Activated CD4-positive, alpha-beta T cell treated with anti-CD3 and anti-CD28 coated beads, Interleukin-2, amount 10 ng/mL, durations not matched to agents 7 days and 5 days (primary cell): ENCODE results near the gene ERBB4. TPM values are rescaled to one million over a fixed set of nuclear protein-coding genes. Genes with fewer than 3 reads are reported as not detected.

Source experiments
- CTCF ChIA-PET: fragments of 350-600 bp; sonication (Branson Sonifier 250); formaldehyde crosslinking; loops from one replicate; lab custom pipeline; 2021; ENCODE audit warnings: antibody characterized with exemption; lab: Charles Lee
- POLR2A ChIA-PET: fragments of 350-600 bp; sonication (Branson Sonifier 250); formaldehyde crosslinking; loops from one replicate; lab custom pipeline; 2021; ENCODE audit warnings: antibody characterized with exemption; lab: Charles Lee
- DNase-seq: peaks from one replicate; pipeline ENCODE4 v3.0.0-alpha.2; 2020
- H3K27ac Mint-ChIP-seq: one replicate; pipeline ENCODE4 v1.8.0; 2021; ENCODE audit warnings: mild to moderate bottlenecking, moderate library complexity, mixed read lengths
- H3K27me3 Mint-ChIP-seq: one replicate; pipeline ENCODE4 v1.8.0; 2021; ENCODE audit warnings: mixed read lengths
- H3K36me3 Mint-ChIP-seq: one replicate; pipeline ENCODE4 v1.8.0; 2021; ENCODE audit warnings: low read depth, mixed read lengths
- H3K4me1 Mint-ChIP-seq: one replicate; pipeline ENCODE4 v1.8.0; 2021; ENCODE audit warnings: mixed read lengths
- H3K4me3 Mint-ChIP-seq: one replicate; pipeline ENCODE4 v1.8.0; 2021; ENCODE audit warnings: mild to moderate bottlenecking, moderate library complexity, mixed read lengths
- H3K9me3 Mint-ChIP-seq: one replicate; pipeline ENCODE4 v1.8.0; 2021; ENCODE audit warnings: mixed read lengths
- total RNA-seq, 2 experiments: library from RNA; stranded (reverse); gene quantifications; one replicate each; pipeline ENCODE4 v1.2.3, GENCODE V29; 2021

The ERBB4 gene
- total RNA-seq, 2 experiments from 2014 or later = not detected

DNA sequence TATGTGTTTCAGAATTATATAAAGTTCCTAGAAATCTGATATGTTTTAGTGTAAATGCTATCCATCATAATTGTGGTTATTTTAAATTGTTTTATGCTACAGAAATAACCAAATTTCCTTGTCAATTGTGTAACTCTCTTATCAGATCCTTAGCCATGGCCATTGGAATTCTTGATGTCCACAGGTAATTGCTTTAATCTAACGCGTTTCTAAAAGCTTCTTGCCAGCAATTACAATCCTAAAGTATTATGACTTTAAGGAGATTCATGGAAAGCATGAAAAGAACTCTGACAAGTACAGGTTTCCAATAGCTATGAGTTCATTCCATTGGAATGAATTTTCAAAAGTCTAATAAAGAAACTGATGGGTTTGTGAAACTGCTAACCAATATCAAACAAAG lies 472.1 kb downstream of the ERBB4 start:
- CTCF ChIA-PET = no interaction called here
- POLR2A ChIA-PET = no interaction called here
- DNase-seq = no peak
- no peaks in the 10 kb centered on the region for H3K4me1 Mint-ChIP-seq
- H3K27ac Mint-ChIP-seq = no peak overlapping the region
- no peak overlapping the region for H3K4me3 Mint-ChIP-seq
- H3K36me3 Mint-ChIP-seq = no peaks in the 10 kb centered on the region
- no peaks in the 10 kb centered on the region for H3K9me3 Mint-ChIP-seq
- H3K27me3 Mint-ChIP-seq = no peaks in the 10 kb centered on the region

DNA sequence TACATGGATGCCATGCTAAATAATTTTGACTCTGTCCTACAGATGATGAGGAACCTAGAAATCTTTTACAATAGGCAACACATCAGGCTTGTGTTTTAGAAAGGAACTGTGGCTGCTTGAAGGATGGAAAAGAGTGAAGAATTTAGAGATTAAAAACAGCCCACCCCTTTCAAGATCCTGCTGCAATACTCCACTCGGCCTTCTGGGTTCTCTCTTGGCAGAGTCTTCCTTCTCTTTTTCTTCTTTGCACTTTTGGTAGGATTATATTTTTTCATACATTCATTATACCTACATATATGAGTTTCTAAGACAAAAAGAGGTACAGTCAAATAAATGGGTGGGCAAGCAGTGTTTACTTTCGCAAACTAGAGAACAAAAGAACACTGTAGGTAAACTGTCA lies 474.3 kb downstream of the ERBB4 start:
- ChIA-PET POLR2A (no interaction called here), CTCF (no interaction called here)

DNA sequence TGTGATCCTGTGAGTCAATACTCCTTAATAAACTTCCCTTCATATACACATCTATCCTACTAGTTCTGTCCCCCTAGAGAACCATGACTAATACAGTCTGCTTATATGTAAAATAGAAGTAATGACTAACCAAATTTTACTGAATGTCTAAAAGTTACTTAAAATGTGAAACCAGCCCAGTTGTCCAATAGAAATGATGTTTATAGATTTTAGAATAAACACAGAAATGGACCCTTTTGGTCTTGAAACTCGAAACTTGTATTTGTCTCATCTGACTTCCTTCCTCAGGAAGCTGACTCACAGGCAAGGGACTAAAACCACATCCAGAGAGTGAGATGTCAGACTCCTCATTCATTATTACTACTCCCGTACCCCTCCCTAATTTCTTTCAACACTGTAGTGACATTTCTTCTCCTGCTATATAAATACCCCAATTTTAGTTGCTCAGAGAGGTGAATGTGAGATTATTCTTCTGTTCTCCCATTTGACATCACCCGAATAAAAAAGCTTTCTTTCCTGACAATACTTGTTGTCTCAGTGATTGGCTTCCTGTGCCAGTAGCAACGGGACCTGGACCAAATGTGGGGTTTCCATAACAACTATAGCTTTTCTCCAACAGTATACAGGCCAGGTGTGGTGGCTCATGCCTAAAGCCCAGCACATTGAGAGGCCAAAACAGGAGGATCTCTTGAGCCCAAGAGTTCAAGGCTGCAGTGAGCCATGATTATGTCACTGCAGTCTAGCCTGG lies 486.0 kb downstream of the ERBB4 start:
- ChIA-PET POLR2A (no interaction called here), CTCF (no interaction called here)
- H3K4me3 Mint-ChIP-seq = no peak overlapping the region
- no peak for DNase-seq
- H3K27ac Mint-ChIP-seq = peak overlapping the region; percentile 69
- peaks cover 16% of the 10 kb centered on the region for H3K9me3 Mint-ChIP-seq
- H3K27me3 Mint-ChIP-seq = no peaks in the 10 kb centered on the region
- H3K4me1 Mint-ChIP-seq = peaks cover 10% of the 10 kb centered on the region
- H3K36me3 Mint-ChIP-seq = no peaks in the 10 kb centered on the region

More for the DNA sequence above, 474.3 kb downstream of the ERBB4 start:
- Mint-ChIP-seq H3K27me3 (no peaks in the 10 kb centered on the region), H3K4me3 (no peak overlapping the region), H3K27ac (no peak overlapping the region), H3K9me3 (no peaks in the 10 kb centered on the region), H3K4me1 (no peaks in the 10 kb centered on the region), H3K36me3 (no peaks in the 10 kb centered on the region)
- no peak for DNase-seq

DNA sequence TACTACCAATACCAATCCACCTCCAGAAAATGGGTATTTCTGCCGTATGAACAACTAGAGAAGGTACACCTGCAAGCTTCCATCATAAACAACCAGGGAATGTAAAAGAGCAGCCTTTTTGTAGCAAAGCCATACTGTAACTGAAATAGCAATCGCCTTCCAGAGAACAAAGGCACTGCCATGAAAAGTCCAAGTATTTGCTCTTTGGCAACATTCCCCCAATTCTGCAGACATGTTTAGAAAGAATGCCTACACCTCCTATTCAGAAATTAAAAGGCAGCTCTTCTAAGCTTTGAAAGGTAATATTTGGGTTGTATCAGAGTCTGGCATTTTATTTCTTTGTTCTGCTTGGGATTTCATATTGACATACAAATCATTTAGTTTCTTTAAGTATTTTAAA lies 487.7 kb downstream of the ERBB4 start:
- ChIA-PET POLR2A (no interaction called here), CTCF (no interaction called here)
- no peak for DNase-seq
- Mint-ChIP-seq H3K27me3 (no peaks in the 10 kb centered on the region), H3K4me1 (peaks cover 10% of the 10 kb centered on the region), H3K4me3 (no peak overlapping the region), H3K27ac (no peak overlapping the region), H3K36me3 (no peaks in the 10 kb centered on the region), H3K9me3 (peaks cover 12% of the 10 kb centered on the region)

DNA sequence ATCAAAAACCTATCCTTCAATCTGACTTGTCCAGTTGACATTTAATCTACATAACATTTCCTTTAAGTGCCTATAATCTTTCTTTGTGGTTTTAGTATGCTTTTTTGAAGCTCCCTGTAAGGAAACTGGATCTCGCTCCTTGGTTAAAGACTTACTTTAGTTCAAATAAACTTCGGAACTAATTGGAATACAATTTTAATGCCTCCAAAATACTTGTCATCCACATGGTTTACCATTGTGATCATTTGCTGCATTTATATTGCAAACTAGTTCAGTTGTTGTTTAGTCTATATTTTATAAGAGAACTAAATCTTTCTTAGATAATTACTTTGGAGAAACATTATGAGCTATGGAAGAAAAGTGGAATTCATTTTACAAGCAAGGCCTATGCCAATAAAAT lies 496.0 kb downstream of the ERBB4 start:
- POLR2A ChIA-PET = no interaction called here

DNA sequence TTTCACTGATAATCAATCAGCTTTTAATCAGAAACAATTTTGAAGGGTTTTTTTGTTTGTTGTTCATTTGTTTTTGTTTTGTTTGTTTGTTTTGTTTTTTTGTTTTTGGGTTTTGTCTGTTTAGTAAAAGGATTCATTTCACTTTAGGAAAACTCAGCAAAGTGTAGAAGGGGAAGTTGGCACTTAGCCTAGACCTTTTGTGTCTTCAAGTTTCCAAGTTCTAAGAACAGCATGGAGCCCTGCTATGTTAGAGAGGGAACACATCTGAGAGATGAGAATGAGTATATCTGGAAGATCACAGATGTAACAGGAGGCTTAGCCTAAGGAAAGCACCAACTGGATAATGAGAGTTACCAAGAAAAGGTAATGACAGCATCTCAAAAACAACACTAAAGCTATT lies 501.5 kb downstream of the ERBB4 start:
- Mint-ChIP-seq H3K4me3 (no peak overlapping the region), H3K9me3 (no peaks in the 10 kb centered on the region), H3K4me1 (no peaks in the 10 kb centered on the region), H3K27me3 (no peaks in the 10 kb centered on the region), H3K36me3 (no peaks in the 10 kb centered on the region), H3K27ac (no peak overlapping the region)
- ChIA-PET CTCF (no interaction called here), POLR2A (no interaction called here)
- DNase-seq = no peak

More for the DNA sequence above, 496.0 kb downstream of the ERBB4 start:
- DNase-seq = no peak
- CTCF ChIA-PET = no interaction called here
- Mint-ChIP-seq H3K27me3 (no peaks in the 10 kb centered on the region), H3K4me3 (no peak overlapping the region), H3K36me3 (no peaks in the 10 kb centered on the region), H3K27ac (no peak overlapping the region), H3K9me3 (no peaks in the 10 kb centered on the region), H3K4me1 (no peaks in the 10 kb centered on the region)

DNA sequence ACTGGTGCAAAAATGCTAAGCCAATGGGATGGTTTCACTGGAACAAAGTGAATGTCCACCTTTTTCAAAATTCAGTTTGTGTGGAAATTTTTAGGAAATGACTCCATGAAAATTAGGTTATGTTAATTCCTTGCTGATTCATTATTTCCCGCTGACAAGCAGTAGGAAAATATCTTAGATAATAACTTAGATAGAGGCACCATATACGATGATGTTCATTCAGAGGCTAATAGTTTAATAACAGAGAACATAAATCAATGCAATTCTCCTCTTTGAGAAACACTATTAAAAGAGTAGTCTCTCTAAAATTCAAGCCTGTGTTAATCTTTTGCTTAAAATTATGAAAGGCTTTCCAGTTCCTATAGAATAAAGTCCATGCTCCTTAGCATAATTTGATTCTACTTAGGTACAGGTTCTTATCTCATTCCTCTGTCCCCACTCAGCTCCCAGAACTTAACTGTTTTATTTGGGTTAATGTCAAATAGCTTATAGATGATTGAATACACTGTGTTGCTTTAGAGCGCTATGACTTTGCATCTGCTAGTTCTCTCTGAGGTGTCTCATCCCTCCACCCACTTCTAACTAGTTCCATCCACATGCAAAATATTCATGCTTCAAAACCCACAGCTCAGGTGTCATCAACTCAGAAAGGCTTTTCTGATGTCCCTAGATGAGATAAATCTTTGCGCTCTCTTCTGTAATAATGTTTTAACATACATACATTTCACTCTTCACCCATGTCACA lies 503.6 kb downstream of the ERBB4 start:
- DNase-seq = no peak
- ChIA-PET POLR2A (no interaction called here), CTCF (interaction anchor here (0.6 kb wide), 1 partner anchor 898 kb away, joined by 3 read pairs; no protein-coding TSS in a partner anchor)
- Mint-ChIP-seq H3K27me3 (no peaks in the 10 kb centered on the region), H3K4me3 (no peak overlapping the region), H3K4me1 (no peaks in the 10 kb centered on the region), H3K36me3 (no peaks in the 10 kb centered on the region), H3K9me3 (no peaks in the 10 kb centered on the region), H3K27ac (no peak overlapping the region)

- DNase-seq = no peak
- Mint-ChIP-seq H3K4me3 (no peak overlapping the region), H3K4me1 (no peaks in the 10 kb centered on the region), H3K9me3 (no peaks in the 10 kb centered on the region), H3K36me3 (no peaks in the 10 kb centered on the region), H3K27ac (no peak overlapping the region), H3K27me3 (no peaks in the 10 kb centered on the region)
- ChIA-PET CTCF (no interaction called here), POLR2A (no interaction called here)
These were observed 504.7 kb downstream of the ERBB4 start for GRCh38 chr2:212033888-212034287.

DNA sequence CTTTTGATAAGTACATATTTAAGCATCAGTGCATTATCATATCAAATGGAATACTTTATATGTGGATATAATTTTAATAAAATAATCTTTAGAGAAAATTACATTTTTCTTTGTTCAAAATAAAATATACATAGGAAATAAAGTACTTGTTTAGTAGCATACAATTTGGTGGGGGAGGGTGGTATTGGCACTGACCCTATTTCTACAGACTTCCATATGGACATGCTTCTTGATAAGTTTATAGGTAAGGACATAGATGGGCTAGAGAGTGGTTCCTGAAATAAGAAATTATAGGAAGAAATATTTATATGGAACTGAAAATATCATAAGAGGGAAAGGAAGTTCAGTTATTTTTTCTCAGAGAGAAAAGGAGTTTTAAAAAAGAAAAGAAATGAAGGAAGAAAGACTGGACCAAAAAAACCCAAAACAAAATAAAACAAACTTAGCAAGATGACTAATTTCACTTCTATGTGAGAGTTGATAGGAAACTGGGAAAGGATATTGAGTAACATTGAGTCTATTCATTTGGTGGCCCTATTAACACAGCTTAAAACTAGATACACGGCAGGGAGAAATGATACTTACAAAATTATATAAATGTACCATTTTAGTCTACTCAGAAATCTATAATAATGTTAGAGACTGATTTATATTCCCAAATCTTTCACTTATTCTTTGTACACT lies 505.9 kb downstream of the ERBB4 start:
- no peak for DNase-seq
- Mint-ChIP-seq H3K4me1 (no peaks in the 10 kb centered on the region), H3K4me3 (no peak overlapping the region), H3K27ac (no peak overlapping the region), H3K36me3 (no peaks in the 10 kb centered on the region), H3K9me3 (no peaks in the 10 kb centered on the region), H3K27me3 (no peaks in the 10 kb centered on the region)
- ChIA-PET POLR2A (no interaction called here), CTCF (no interaction called here)

GRCh38 chr2:212032032-212032431 lies 506.6 kb downstream of the ERBB4 start:
- Mint-ChIP-seq H3K27me3 (no peaks in the 10 kb centered on the region), H3K4me3 (no peak overlapping the region), H3K9me3 (no peaks in the 10 kb centered on the region), H3K36me3 (no peaks in the 10 kb centered on the region), H3K27ac (no peak overlapping the region), H3K4me1 (no peaks in the 10 kb centered on the region)
- ChIA-PET CTCF (no interaction called here), POLR2A (no interaction called here)
- no peak for DNase-seq

- no peaks in the 10 kb centered on the region for H3K27me3 Mint-ChIP-seq
These were observed 507.9 kb downstream of the ERBB4 start for GRCh38 chr2:212030709-212031108.

DNA sequence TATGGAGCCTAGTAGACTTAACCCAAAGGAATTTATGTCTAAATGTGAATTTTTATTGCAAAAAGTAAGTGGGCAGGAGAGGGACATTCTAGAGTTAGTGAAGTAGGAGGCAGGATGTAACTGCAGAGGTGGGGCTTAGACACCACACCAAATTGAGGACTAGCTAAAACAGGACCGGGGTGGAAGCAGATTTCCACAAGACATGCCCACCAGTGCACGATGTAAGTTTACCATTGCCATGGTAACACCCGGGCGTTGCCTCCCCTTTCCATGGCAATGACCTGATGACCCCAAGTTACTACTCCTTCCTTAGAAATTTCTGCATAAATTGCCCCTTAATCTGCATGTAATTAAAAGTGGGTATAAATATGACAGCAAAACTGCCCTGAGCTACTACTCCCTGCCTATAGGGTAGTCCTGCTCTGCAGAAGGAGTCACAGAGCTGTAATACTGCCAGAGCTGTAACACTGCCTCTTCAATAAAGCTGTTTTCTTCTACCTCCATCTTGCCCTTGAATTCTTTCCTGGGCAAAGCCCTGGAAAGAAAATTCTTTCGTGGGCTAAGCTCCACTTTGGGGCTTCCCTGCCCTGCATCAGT lies 509.7 kb downstream of the ERBB4 start:
- H3K9me3 Mint-ChIP-seq = no peaks in the 10 kb centered on the region
- no peak overlapping the region for H3K27ac Mint-ChIP-seq
- CTCF ChIA-PET = no interaction called here
- POLR2A ChIA-PET = no interaction called here
- H3K27me3 Mint-ChIP-seq = no peaks in the 10 kb centered on the region
- no peak overlapping the region for H3K4me3 Mint-ChIP-seq
- DNase-seq = no peak
- no peaks in the 10 kb centered on the region for H3K4me1 Mint-ChIP-seq
- no peaks in the 10 kb centered on the region for H3K36me3 Mint-ChIP-seq

More at GRCh38 chr2:212030709-212031108, 507.9 kb downstream of the ERBB4 start:
- POLR2A ChIA-PET = no interaction called here
- H3K4me1 Mint-ChIP-seq = no peaks in the 10 kb centered on the region
- CTCF ChIA-PET = no interaction called here
- H3K9me3 Mint-ChIP-seq = no peaks in the 10 kb centered on the region
- no peak overlapping the region for H3K27ac Mint-ChIP-seq
- H3K36me3 Mint-ChIP-seq = no peaks in the 10 kb centered on the region
- no peak overlapping the region for H3K4me3 Mint-ChIP-seq
- DNase-seq = no peak
